ENCODE data around the gene TLCD4. TPM values are rescaled to one million over a fixed set of nuclear protein-coding genes. Genes with fewer than 3 reads are reported as not detected.

Gene TLCD4
- total and polyA plus RNA-seq, 2 of the 13 experiments (the other 11 are each of a cell fraction or from before 2014, with no cell fraction given) = 4.7 to 14.5 TPM

GRCh38 chr1:95072532-95073419 lies 44.4 kb upstream of the TLCD4 start, which contains the start of gene ALG14 (continued):
- TF ChIP-seq ZNF407 (CRISPR knock-in tag; IDR thresholded peaks at IDR 0.05; ENCODE audit: not compliant biosample characterization) (no peak), RAD21 (CRISPR knock-in tag; IDR thresholded peaks at IDR 0.05) (0 out of 2 replicates have a peak, but pooled peaks have one; percentile 9), ISX (CRISPR knock-in tag; conservative IDR thresholded peaks at IDR 0.05) (no peak), ZNF3 (CRISPR knock-in tag; IDR thresholded peaks at IDR 0.05) (no peak), EP300 (IDR thresholded peaks at IDR 0.05; ENCODE audit: low read depth in 2 of 2, low read length in 2 of 2) (no peak), EP300 (CRISPR knock-in tag; IDR thresholded peaks at IDR 0.05; ENCODE audit: borderline replicate concordance) (no peak), DNMT1 (CRISPR knock-in tag; IDR thresholded peaks at IDR 0.05) (no peak), ARNTL (CRISPR knock-in tag; IDR thresholded peaks at IDR 0.05) (no peak; the same call in 1 of the 2 replicates), CHD2 (IDR thresholded peaks at IDR 0.05; ENCODE audit: low read depth, low read length) (no peak), FIP1L1 (IDR thresholded peaks at IDR 0.05; ENCODE audit: borderline replicate concordance, insufficient read depth, low read depth, low read length) (no peak), ZNF33A (CRISPR knock-in tag; IDR thresholded peaks at IDR 0.05; ENCODE audit: borderline replicate concordance) (no peak), ZNF564 (CRISPR knock-in tag; IDR thresholded peaks at IDR 0.05) (no peak; the same call in 1 of the 2 replicates), MTF1 (CRISPR knock-in tag; IDR thresholded peaks at IDR 0.05) (no peak)
- TF ChIP-seq, protein P1, sequence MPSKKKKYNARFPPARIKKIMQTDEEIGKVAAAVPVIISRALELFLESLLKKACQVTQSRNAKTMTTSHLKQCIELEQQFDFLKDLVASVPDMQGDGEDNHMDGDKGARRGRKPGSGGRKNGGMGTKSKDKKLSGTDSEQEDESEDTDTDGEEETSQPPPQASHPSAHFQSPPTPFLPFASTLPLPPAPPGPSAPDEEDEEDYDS (CRISPR knock-in tag; IDR thresholded peaks at IDR 0.05) = peak; percentile 53; the same call in 1 of the 2 replicates
- TF ChIP-seq, protein P2, sequence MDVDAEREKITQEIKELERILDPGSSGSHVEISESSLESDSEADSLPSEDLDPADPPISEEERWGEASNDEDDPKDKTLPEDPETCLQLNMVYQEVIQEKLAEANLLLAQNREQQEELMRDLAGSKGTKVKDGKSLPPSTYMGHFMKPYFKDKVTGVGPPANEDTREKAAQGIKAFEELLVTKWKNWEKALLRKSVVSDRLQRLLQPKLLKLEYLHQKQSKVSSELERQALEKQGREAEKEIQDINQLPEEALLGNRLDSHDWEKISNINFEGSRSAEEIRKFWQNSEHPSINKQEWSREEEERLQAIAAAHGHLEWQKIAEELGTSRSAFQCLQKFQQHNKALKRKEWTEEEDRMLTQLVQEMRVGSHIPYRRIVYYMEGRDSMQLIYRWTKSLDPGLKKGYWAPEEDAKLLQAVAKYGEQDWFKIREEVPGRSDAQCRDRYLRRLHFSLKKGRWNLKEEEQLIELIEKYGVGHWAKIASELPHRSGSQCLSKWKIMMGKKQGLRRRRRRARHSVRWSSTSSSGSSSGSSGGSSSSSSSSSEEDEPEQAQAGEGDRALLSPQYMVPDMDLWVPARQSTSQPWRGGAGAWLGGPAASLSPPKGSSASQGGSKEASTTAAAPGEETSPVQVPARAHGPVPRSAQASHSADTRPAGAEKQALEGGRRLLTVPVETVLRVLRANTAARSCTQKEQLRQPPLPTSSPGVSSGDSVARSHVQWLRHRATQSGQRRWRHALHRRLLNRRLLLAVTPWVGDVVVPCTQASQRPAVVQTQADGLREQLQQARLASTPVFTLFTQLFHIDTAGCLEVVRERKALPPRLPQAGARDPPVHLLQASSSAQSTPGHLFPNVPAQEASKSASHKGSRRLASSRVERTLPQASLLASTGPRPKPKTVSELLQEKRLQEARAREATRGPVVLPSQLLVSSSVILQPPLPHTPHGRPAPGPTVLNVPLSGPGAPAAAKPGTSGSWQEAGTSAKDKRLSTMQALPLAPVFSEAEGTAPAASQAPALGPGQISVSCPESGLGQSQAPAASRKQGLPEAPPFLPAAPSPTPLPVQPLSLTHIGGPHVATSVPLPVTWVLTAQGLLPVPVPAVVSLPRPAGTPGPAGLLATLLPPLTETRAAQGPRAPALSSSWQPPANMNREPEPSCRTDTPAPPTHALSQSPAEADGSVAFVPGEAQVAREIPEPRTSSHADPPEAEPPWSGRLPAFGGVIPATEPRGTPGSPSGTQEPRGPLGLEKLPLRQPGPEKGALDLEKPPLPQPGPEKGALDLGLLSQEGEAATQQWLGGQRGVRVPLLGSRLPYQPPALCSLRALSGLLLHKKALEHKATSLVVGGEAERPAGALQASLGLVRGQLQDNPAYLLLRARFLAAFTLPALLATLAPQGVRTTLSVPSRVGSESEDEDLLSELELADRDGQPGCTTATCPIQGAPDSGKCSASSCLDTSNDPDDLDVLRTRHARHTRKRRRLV (CRISPR knock-in tag; IDR thresholded peaks at IDR 0.05) = no peak
